Germinal center (tissue), 1 donor: ENCODE measurements around the gene PLEKHG7.
"Not testable (repeated sequence)": the region's sequence is repeated elsewhere in the genome, so short reads cannot be mapped to it uniquely, and the experiment has no call there.

Source experiments
- DNase-seq: peaks from one replicate; pipeline ENCODE4 v3.0.0; 2012; ENCODE audit warnings: mixed read lengths, low spot score

The PLEKHG7 gene, protein sequence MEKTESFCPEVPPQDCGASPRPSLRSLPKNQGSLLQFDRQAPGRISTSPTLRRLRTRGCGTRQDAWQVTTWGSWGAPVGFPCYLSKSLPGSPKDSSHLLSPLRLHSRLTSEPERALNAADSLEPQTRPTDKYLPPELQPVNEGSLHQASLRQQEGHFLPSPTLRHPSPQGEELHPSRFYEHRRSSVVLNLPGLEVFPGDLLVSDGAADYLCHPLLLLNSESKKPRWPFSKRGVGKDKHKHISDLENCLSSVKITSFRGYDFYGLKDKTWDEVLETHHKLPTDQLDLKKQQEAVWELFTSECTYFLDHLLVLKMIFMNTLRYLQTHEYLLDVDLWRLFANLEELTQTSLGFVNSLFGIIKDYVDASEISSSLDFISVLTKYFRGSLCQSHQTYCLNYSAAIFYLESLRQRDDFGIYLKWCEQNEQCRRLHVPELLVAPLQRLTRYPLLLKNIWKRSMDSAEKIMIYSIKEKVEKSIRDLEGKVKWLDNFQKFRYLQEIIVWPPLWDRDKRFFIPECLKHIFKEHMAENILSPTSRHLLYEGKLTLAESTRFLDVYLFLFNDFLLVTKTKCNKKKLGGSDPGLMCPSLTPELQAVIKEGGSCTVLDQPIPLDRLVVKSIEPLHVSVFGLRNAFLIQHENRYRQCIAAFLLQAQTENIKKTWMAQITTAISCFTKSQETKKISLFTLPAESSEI

GRCh38 chr12:92702754-92703679, at the start of gene PLEKHG7:
Gene PLEKHG7 (plus strand): TSS chr12:92702989. CDS start chr12:92706632, 3,643 bp downstream.
- DNase-seq, result peak; percentile 76

GRCh38 chr12:92654256-92654655, 48.5 kb upstream of the PLEKHG7 start:
- DNase-seq, result not testable (repeated sequence)

DNA sequence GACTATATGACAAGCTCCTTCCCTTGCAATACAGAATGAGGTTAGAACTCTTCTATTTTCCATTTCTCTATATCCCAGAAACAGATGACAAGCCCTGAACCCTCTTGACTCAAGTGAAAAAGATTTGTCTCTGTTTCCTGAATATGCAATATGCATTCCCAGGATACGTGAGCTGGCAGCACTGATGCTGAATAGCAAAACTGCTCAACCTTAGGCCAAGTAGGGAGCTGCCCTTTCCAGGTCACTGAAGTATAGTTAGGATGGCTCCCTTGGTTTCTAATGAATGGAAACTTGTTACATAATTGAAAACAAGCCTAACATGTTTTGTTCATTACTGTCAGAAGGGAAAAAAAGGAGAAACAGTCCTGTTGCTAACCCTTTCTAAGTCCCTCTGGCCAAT, 47.9 kb upstream of the PLEKHG7 start:
- DNase-seq, result no peak

GRCh38 chr12:92656911-92657310, 45.9 kb upstream of the PLEKHG7 start:
- no peak for DNase-seq

GRCh38 chr12:92657770-92658169, 45.0 kb upstream of the PLEKHG7 start:
- no peak for DNase-seq

DNA sequence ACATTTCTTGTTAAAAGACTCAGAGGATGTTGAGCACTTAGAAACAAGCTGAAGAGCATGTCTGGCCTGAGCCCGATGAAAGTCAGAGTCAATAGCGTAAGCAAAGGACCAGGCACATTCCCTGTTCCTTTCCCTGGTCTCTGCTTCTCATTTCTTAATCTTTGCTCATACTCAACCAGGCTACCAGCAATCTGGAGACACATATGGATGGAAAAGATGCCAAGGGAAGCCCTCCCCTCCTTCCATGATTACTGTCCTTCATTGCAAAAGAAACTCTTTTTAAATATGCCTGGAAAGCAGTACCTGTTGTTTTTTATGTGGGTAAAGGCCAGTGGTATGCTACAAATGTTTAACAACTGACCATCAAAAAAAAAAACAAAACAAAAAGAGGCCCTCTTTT, 44.2 kb upstream of the PLEKHG7 start:
- no peak for DNase-seq

DNA sequence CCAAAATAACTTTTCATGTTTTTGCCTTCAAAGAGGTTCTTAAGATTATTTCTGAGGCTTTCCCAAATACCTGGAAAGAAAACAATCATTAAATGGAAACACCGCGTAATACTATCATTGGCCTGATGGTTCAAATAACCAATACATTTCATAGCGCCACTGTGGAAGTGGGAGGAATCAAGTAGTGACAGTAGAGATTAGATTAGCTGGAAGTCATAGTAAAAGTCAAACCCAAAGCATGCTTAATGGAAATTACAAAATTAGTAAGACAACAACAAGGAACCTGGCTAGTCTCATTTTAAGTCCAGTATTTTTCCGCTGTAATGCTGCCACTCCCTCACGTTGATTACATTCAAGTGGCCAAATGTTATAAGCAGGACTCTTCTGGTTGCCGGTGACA, 41.5 kb upstream of the PLEKHG7 start:
- DNase-seq, result no peak

DNA sequence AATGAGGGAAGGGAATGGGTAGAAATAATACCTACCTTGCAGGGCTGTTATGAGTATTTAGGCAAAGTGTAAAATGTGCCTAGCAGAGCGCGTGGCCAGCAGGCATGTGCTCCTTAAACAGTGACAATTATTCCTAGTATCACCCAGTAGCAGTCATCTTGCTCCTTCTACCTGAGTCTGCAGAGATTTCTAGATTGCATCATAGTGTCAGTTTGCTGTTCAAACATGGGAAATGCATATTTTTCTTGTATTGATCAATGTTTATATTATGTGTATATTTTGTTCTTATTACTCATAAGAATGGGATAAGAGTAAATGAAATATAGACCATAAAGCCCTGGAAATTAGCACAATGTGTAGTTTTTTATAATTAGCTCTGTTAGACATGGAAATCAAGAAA, 37.3 kb upstream of the PLEKHG7 start:
- DNase-seq, result no peak

DNA sequence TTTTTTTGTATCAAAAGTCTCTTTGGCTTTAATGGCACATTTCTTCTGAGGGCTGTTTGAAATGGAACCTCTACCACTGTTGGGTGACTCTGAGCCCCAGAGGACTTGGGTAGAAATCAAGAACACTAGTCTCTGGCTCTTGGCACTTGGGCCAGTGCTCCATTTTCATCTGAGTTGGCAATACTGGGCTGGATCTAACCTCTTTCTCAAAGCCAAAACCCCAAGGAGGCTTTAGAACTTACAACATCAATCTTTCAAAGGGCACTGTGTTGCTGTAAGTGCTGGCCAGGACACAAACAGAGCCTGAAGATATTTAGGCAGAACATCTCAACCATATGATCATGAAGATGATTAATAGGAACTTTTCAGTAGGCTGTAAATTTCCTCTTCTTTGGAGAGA, 34.0 kb upstream of the PLEKHG7 start:
- DNase-seq, result no peak

DNA sequence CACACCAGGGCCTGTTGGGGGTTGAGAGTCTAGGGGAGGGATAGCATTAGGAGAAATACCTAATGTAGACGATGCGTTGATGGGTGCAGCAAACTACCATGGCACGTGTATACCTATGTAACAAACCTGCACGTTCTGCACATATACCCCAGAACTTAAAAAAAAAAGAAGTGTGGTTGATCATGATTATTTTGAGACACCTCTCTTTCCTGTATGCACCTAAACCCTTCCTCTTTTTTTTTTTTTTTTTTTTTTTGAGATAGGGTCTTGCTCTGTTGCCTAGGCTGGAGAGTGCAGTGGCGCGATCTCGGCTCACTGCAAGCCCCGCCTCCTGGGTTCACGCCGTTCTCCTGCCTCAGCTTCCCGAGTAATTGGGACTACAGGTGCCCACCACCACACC, 31.3 kb upstream of the PLEKHG7 start:
- DNase-seq, result not testable (repeated sequence)

DNA sequence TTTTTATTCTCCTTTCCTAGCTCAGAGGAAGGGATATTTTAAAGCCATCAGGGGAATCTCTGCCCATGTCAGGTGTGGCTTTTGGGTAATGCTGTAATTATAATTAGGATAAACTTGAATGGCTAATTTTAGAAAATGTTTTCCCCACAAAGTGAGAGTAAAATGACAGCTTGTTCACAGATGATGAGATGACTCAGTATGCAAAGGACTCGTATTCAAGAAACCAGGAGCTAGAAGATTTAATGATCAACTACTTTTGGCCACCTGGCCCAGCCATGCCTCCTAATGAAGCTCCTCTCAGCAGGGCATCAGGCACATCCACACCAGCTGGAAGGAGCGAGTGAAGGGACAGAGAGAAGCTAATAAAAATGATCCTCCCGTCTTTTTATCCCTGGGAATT, 29.0 kb upstream of the PLEKHG7 start:
- no peak for DNase-seq

DNA sequence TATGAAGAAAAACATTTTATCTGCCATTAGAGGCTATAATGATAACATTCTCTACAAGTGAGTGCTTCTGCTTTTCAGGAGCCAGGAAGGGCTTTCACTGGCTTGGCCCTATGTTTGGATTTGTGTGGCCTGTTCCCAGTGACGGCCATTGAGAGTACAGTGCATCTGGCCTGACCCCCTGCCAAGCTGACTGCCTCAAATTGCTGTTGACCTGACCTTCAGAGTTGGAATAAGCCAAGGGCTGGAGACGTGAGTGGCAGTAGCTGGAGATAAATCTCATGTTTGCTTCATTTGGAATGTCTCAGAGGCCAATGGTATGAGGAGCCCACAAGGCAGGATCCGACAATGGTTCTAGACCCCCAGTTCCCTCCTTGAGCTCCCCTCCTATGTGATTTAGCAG, 28.3 kb upstream of the PLEKHG7 start:
- DNase-seq, result no peak

GRCh38 chr12:92675092-92675865, 27.5 kb upstream of the PLEKHG7 start:
- no peak for DNase-seq

DNA sequence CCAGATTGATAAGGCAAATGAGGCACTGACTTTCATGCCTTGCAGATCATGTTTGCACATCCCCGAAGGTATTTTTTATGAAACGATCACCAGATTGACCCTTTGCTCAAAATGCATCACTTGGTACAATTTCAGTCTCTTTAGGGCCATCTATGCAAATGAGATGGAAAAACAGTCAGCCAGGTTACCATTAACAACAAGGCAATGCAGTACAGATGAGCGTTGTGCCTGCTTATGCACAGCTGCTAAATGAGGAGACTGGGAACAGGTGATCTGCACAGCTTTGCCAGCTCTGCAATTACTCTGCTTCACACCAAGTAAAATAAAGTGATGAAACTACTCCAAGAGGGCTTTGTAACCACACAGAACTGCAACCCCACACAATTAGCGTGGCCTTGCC, 26.1 kb upstream of the PLEKHG7 start:
- DNase-seq, result no peak

GRCh38 chr12:92690601-92691000, 12.2 kb upstream of the PLEKHG7 start:
- DNase-seq, result no peak

DNA sequence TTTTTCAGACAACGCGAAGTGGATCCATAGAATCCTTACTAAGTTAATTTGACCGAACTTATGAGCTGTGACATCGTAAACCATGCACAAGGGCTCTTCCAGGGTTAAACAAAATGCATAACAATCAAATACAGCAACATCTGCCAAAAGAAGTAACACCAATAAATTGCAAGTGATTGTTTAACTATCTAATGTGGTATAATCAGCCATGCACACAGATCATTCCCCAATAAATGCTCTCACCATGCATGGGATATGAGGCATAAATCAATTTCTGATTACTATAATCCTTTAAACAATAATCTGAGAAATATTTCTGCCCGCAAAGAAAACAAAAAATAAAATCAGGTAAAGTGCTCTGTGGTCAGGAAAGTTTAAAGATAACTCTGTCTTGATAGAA, 7.7 kb upstream of the PLEKHG7 start:
- no peak for DNase-seq

DNA sequence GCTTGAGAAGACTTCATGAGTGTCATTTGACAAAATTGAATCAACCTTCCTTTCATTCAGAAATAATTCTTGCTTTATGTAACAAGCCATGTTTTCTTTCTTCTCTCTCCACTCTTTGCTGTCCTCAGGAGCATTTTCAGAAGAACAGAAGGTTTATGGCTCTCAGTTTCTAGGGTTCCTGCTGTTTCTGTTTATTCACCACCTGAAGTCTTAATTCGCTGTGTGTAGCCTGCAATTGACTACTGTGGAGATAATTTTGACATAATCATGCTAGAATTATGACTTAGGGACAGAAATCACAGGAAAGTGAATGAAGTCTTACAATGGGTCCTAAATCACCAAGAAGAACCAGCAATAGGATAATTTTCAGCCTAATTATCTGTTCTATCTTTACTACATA, 7.2 kb upstream of the PLEKHG7 start:
- DNase-seq, result no peak

DNA sequence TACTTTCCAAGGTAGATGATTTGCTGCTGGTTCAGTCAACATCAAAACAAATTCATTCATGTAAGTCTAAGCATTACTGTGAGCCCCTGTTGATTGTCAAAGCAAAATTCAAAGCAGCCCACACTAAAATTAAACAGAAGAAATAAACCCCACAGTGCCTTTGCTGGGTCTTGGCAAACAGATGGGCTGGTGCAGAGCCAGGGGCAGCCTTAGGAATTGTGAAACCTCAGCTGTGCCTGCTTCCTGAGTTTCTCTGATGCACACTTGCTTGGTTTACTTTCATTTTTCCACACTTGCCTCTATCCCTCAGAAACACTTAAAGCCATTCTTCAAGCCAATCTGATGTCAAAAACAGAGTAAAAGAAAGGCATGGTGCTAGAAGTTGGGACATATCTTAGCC, 6.6 kb upstream of the PLEKHG7 start:
- no peak for DNase-seq

GRCh38 chr12:92698474-92698873, 4.3 kb upstream of the PLEKHG7 start:
- DNase-seq, result no peak

- no peak for DNase-seq
Measured at GRCh38 chr12:92701441-92701840, 1.3 kb upstream of the PLEKHG7 start.

GRCh38 chr12:92703786-92704185, 997 bp downstream of the PLEKHG7 start:
- DNase-seq, result no peak

DNA sequence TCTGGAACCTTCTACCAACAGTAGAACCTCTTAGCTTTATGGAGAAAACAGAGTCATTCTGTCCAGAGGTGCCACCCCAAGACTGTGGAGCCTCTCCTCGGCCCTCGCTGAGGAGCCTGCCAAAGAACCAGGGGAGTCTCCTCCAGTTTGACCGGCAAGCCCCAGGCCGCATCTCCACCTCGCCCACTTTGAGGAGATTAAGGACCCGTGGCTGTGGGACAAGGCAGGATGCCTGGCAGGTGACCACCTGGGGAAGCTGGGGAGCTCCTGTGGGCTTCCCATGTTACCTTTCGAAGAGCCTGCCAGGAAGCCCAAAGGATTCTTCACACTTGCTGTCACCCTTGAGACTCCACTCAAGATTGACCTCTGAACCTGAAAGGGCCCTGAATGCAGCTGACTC, 3.8 kb downstream of the PLEKHG7 start:
- DNase-seq, result no peak
